Measurements from ENCODE around the gene LMO7. TPM values are rescaled to one million over a fixed set of nuclear protein-coding genes. Genes with fewer than 3 reads are reported as not detected.

The LMO7 gene
- total and polyA plus RNA-seq, 2 of the 8 experiments (the other 6 are each of a cell fraction or from before 2014, with no cell fraction given), result 8.1 to 28.3 TPM

DNA sequence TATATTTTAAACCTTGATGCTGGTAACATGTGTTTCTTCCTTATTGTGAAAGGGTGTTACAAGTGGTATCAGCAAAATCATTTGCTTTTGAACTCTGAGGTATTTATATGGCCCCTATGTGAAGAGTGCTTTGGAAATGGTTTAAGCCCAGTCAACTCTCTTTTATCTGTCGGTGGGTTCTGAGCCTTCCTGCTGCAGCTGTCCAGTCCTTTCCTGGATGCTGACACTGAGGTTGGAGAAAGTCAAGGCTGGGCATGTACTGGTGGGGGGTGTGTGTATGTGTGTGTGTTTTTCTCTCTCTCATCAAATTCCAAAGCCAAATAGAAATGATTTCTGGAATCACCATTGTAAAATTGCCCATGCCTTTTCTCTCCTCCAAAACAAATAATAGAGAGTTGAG, 221.2 kb downstream of the LMO7 start (continued):
- TF ChIP-seq, protein P1, sequence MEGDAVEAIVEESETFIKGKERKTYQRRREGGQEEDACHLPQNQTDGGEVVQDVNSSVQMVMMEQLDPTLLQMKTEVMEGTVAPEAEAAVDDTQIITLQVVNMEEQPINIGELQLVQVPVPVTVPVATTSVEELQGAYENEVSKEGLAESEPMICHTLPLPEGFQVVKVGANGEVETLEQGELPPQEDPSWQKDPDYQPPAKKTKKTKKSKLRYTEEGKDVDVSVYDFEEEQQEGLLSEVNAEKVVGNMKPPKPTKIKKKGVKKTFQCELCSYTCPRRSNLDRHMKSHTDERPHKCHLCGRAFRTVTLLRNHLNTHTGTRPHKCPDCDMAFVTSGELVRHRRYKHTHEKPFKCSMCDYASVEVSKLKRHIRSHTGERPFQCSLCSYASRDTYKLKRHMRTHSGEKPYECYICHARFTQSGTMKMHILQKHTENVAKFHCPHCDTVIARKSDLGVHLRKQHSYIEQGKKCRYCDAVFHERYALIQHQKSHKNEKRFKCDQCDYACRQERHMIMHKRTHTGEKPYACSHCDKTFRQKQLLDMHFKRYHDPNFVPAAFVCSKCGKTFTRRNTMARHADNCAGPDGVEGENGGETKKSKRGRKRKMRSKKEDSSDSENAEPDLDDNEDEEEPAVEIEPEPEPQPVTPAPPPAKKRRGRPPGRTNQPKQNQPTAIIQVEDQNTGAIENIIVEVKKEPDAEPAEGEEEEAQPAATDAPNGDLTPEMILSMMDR (IDR thresholded peaks at IDR 0.05; ENCODE audit: control extremely low read depth in 1 of 3, insufficient read depth in 1 of 3, low read depth in 1 of 3, low read length in 3 of 3), result no peak
